Measurements from ENCODE around the gene ARVCF.

ARVCF gene

DNA sequence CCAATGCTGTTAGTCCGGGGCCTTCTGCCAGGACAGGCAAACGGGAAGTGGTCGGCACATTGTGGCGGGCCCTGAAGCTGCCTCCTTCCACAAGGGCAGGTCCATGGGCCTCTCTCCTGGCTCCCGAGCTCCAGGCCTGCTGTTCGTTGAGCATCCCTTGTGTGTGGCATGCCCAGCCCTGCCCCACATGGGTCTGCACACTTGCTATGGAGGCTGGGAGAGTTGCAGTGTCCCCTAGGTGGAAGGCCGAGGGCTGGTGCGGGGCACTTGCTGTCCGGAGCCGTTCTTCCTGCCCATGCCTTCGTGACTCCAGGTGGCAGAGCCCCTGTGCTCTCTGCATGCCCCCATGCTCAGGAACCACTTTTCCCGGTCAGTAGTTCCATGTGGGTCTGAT, 37.4 kb upstream of the ARVCF start:
- DNase-seq (ENCODE audit: low spot score) = no peak

GRCh38 chr22:20053407-20054033, 36.9 kb upstream of the ARVCF start:
- DNase-seq (ENCODE audit: low spot score) = no peak

- DNase-seq (ENCODE audit: low spot score) = peak; percentile 67
These were observed 36.0 kb upstream of the ARVCF start for GRCh38 chr22:20052309-20053259.

- no peak for DNase-seq (ENCODE audit: low spot score)
These were observed 35.3 kb upstream of the ARVCF start for GRCh38 chr22:20051927-20052308.

GRCh38 chr22:20046730-20047129, 30.1 kb upstream of the ARVCF start:
- no peak for DNase-seq (ENCODE audit: low spot score)

GRCh38 chr22:20044495-20045151, 28.0 kb upstream of the ARVCF start:
- no peak for DNase-seq (ENCODE audit: low spot score)

DNA sequence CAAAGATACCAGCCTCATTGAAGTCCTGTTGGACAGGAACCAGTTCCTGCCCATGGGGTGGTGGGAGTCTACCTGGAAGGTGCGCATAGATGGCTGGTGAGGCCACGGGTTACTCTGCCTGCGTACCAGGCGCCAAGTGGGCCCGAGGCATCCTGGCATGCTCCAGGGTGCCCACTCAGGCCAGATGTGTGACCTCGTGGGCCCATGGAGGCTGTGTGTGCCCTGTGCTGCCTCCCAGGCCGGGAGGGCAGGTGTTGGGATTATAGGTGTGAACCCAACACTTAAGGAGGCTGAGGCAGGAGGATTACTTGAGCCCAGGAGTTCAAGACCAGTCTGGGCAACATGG, 27.3 kb upstream of the ARVCF start:
- no peak for DNase-seq (ENCODE audit: low spot score)

DNA sequence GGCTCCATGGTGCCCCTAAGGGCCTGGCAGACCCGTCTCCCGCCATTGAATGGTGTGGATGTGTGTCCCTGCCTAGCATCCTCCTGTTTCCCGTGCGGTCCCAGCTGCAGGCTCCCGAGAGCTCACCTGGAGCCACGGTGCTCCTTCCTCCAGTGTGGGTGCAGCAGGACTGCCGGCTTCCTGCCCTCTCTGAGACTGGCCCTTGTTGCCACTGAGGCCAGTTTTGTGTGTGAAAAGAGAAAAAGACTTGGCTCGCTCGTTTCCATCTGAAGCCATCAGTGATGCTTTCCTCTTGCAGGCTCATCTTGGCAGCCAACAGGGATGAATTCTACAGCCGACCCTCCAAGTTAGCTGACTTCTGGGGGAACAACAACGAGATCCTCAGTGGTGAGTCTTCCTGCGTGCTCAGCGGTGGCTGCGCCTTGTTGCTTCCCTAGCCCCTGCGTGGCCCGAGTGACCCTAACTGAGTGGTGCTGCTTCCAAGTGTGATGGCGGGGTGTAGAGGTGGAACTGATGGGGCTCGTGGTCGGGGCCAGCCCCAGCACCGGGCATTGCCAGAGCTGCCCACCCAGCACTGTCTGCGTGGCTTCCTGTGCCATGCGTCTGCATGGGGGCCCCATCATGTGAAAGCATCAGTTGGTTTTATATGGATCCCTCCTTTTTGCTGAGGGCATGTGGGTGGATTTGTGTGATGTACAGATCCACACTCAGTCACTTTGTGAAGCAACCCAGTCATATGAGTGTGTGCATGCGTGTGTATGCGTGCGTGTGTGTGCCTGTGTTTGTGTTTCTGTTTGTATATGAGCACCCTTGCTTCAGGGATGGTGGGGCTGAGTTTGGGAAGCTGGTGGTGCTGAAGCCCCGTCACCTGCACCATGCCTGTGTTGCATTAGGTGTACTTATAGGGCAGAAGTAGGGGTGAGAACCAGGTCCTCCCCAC, 26.7 kb upstream of the ARVCF start:
- no peak for DNase-seq (ENCODE audit: low spot score)

DNA sequence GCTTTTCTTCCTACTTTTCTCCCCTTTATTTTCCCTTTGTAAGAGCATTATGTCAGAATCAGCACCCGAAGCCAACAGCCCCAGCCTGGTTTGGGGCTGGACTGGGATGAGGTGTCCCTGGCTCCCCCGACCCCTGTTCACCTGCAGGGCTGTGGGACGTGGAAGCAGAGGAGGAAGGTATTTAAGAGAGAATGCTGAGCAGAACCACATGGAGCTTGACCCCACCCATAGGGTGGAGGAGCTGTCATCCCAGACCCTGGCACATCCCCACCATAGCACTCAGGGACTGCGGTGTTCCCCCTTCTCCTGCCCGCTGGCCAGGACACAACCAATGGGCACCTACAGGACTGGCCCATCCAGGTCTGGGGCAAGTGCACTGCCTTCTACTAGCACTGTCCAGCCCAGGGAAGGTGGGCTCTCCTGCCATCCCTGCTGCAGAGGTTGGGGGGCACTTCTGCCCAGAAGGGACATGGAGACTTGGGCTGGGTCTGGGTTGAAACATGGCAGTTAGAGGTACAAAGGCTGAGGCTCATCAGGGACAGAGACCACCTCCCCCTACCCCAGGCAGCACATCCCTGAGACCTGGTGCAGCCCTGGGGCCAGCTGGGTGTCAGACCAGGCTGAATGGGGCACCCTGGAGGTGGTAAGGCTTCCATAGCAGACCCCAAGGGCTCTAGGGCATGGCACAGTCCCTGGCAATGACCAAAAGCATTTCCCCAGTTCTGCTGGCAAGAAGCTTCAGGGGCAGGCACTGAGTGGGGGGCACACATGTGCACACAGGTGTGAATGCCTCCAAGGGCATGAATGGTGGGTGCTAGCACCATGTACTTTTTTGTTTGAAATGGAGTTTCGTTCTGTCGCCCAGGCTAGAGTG, 23.9 kb upstream of the ARVCF start:
- DNase-seq (ENCODE audit: low spot score) = no peak

GRCh38 chr22:20039683-20040325, 23.2 kb upstream of the ARVCF start:
- DNase-seq (ENCODE audit: low spot score) = no peak

- DNase-seq (ENCODE audit: low spot score) = no peak
These were observed 22.0 kb upstream of the ARVCF start for GRCh38 chr22:20038574-20038973.

DNA sequence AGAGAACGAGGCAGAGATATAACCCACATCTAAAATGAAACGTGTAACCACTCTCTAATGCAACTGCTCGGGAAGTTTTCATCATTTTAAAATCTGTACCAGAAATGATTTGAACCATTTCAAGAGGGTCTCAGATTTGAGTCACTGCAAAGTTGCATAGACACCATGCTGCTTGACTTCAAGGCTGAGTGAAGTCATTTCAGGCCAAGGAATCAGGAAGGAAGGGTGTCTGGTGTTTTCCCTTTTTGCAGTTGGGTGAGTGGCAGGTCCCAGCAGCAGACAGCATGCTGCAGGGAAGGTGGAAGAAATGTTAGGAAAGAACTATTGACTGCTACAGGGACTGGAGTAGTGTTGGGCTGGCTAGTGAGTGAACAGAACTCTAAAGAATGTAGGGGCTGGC, 20.8 kb upstream of the ARVCF start:
- DNase-seq (ENCODE audit: low spot score) = no peak

DNA sequence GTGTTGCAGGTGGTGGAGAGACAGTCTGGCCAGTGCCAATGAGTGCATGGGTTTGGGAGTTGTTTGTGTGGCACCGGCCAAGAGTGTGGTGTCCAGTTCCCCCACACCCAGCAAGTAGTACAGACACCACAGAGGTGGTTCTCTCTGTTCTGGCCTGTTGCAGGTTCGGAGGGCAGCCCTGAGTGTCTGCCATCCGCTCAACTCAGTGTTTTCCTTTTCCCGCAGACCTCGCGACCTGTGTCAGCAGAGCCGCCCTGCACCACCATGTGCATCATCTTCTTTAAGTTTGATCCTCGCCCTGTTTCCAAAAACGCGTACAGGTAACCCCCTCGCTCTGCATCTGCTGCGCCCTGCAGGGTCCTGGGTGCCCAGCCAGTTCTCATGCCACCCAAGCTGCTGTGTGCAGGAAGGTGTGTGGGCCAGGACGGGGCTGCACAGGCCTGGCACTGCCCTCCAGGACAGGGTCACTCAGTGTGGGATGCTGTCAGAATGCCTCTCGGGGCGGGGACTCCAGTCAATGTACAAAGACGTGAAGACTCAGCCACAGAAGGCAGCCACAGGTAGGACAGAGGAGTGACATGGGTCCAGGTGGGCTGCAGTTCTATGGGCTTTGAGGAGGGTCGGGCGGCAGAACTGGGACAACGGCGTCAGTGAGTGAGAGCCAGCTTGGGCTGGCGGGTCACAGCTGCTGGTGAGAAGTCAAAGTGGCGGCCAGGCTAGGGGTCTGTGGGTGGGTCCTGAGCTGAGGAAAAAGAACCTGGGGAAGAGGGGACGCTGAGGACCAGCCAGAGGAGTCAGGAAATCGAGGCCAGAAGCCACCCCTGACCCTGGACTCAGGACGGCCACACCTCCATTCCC, 20.1 kb upstream of the ARVCF start:
- DNase-seq (ENCODE audit: low spot score) = no peak

DNA sequence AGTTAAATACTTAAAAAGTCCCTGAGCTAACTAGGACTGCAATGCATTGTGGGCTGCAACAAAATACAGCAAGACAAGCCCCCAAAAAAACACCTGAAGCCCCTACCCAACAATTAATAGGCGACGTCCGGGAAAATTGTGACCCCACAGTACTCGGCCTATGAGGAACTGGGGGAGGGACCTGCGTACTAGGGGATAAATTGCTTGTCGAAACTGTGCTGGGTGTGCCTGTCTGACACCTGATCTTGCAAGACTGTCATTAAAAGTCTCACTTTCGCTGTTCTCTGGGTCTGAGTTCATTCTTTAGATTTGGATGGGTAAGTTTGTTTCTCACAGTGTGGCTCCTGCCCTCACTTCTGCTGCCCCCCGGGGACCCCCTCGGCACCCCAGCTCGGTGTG, 19.5 kb upstream of the ARVCF start:
- no peak for DNase-seq (ENCODE audit: low spot score)

- no peak for DNase-seq (ENCODE audit: low spot score)
These were observed 18.9 kb upstream of the ARVCF start for GRCh38 chr22:20035375-20036083.

DNA sequence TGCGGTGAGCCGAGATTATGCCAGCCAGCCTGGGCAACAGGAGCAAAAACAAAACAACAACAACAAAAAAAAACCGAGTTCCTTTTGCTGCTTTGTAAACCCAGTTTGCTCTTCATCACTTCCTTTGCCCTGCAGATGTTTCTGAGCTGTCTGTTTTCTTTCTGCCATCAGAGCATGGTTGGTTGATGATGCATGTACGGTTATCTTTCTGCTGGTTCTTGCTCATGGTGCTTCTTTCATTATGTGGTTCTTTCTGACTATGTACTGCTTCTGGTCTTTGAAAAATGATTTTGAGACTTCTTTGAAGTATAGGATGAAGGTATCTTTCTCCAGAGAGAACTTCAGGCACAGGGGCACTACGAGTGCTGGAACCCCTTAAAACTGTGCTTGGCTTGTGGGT, 17.5 kb upstream of the ARVCF start:
- no peak for DNase-seq (ENCODE audit: low spot score)

- no peak for DNase-seq (ENCODE audit: low spot score)
These were observed 16.6 kb upstream of the ARVCF start for GRCh38 chr22:20033045-20033706.

DNA sequence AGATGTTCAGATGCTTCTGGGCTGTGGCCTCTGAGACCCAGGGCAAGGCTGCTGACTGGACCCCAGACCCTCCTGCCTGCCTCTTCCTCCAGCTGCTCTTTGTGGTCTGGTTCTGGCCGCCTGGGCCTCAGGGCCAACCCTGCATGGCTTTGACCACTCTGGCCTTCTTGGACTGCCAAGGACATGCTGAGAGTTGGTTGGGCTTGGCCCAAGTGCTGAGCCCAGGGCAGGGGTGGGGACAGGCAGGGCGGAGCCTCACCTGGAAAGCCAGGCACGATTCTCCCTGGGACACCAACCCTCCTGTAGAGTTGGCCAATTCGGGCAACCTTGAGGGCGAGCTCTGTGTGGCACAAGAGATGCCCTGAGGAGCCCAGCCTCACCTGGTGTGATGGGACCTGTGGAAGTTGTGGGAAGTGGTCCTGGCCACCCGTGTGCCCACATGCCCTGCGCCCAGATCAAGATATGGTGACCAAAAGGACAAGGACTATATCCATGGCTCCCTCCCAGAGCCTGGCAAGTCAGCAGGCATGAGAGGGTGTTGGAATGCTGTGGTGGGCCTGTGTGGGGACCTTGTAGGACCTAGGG, 15.9 kb upstream of the ARVCF start:
- DNase-seq (ENCODE audit: low spot score) = no peak
